H1 (cell line): ENCODE results near the gene NIN.
"Not testable (repeated sequence)": the region's sequence is repeated elsewhere in the genome, so short reads cannot be mapped to it uniquely, and the experiment has no call there.

ENCODE experiments used
- CHD2 ChIP-seq: IDR thresholded peaks from 2 replicates; pipeline ENCODE4 v1.6.1; 2012; ENCODE audit warnings: low read length, improper control_type of control experiment
- HDAC2 ChIP-seq, 2 experiments: fragments of 300-600 bp in 1 of 2; sonication (generic) in 1 of 2; IDR thresholded peaks; 2 replicates each; pipeline ENCODE4 v1.6.1; 2011 to 2012; ENCODE audit warnings: low read depth in 2 of 2, low read length in 2 of 2, mild to moderate bottlenecking in 2 of 2, moderate library complexity in 2 of 2, borderline replicate concordance in 1 of 2, inconsistent platforms in 1 of 2
- MAFK ChIP-seq: IDR thresholded peaks from 2 replicates; pipeline ENCODE4 v1.6.1; 2012; ENCODE audit warnings: low read depth, mild to moderate bottlenecking, improper control_type of control experiment, low read length
- RFX5 ChIP-seq: IDR thresholded peaks from 2 replicates; pipeline ENCODE4 v1.6.1; 2011; ENCODE audit warnings: low read depth, low read length, improper control_type of control experiment, borderline replicate concordance
- SP1 ChIP-seq: IDR thresholded peaks from 2 replicates; pipeline ENCODE4 v1.6.1; 2011; ENCODE audit warnings: low read depth, low read length
- ZNF274 ChIP-seq: IDR thresholded peaks from 2 replicates; pipeline ENCODE4 v1.7.0; 2012; ENCODE audit warnings: low read length, borderline replicate concordance; ENCODE audit errors: extremely low read depth
- TF ChIP-seq, protein P1 (sequence below), 3 experiments: IDR thresholded peaks; 1 replicate in 2 of 3; 2 replicates in 1 of 3; pipeline versions ENCODE4 v1.5.1 to v1.6.1; 2011; ENCODE audit warnings: low read length in 3 of 3, mild to moderate bottlenecking in 3 of 3, inconsistent platforms in 2 of 3, low read depth in 1 of 3, moderate library complexity in 1 of 3; ENCODE audit not compliant: insufficient read depth in 1 of 3; ENCODE audit errors: control extremely low read depth in 1 of 3
- TF ChIP-seq, protein P2 (sequence below): IDR thresholded peaks from 2 replicates; pipeline ENCODE4 v1.6.1; 2012; ENCODE audit warnings: inconsistent platforms

DNA sequence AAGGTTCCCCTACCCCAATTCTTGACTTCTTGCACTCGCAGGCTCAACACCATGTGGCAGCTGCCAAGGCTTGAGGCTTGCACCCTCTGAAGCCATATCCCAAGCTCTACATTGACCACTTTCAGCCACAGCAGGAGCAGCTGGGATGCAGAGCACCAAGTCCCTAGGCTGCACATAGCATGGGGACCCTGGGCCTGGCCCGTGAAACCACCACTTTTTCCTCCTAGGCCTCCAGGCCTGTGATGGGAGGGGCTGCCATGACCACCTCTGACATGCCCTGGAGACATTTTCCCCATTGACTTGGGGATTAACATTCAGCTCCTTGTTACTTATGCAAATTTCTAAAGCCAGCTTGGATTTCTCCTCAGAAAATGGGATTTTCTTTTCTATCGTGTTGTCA, 136.7 kb downstream of the NIN start:
- TF ChIP-seq ZNF274; MAFK; SP1; HDAC2 (IDR thresholded peaks at IDR 0.05; ENCODE audit: borderline replicate concordance in 1 of 2, low read depth in 2 of 2, low read length in 2 of 2); CHD2; RFX5: not testable (repeated sequence)
- TF ChIP-seq, protein P1, sequence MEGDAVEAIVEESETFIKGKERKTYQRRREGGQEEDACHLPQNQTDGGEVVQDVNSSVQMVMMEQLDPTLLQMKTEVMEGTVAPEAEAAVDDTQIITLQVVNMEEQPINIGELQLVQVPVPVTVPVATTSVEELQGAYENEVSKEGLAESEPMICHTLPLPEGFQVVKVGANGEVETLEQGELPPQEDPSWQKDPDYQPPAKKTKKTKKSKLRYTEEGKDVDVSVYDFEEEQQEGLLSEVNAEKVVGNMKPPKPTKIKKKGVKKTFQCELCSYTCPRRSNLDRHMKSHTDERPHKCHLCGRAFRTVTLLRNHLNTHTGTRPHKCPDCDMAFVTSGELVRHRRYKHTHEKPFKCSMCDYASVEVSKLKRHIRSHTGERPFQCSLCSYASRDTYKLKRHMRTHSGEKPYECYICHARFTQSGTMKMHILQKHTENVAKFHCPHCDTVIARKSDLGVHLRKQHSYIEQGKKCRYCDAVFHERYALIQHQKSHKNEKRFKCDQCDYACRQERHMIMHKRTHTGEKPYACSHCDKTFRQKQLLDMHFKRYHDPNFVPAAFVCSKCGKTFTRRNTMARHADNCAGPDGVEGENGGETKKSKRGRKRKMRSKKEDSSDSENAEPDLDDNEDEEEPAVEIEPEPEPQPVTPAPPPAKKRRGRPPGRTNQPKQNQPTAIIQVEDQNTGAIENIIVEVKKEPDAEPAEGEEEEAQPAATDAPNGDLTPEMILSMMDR (IDR thresholded peaks at IDR 0.05; ENCODE audit: control extremely low read depth in 1 of 3, insufficient read depth in 1 of 3, low read depth in 1 of 3, low read length in 3 of 3): not testable (repeated sequence)
- TF ChIP-seq, protein P2, sequence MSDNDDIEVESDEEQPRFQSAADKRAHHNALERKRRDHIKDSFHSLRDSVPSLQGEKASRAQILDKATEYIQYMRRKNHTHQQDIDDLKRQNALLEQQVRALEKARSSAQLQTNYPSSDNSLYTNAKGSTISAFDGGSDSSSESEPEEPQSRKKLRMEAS: not testable (repeated sequence)
